Endothelial cell (in vitro differentiated cells): ENCODE measurements around the gene ANKRD2. TPM values are rescaled to one million over a fixed set of nuclear protein-coding genes. Genes with fewer than 3 reads are reported as not detected.
"Not testable (repeated sequence)": the region's sequence is repeated elsewhere in the genome, so short reads cannot be mapped to it uniquely, and the experiment has no call there.

Experiments
- DNase-seq: peaks from one replicate; pipeline ENCODE4 v3.0.0; 2021; ENCODE audit warnings: low spot score
- H3K27ac Mint-ChIP-seq: one replicate; pipeline ENCODE4 v1.8.0; 2021; ENCODE audit warnings: mixed read lengths, inconsistent platforms; ENCODE audit not compliant: unreplicated experiment
- H3K27me3 Mint-ChIP-seq: one replicate; pipeline ENCODE4 v1.8.0; 2021; ENCODE audit warnings: mild to moderate bottlenecking, moderate library complexity, mixed read lengths, inconsistent platforms; ENCODE audit not compliant: unreplicated experiment
- H3K36me3 Mint-ChIP-seq: one replicate; pipeline ENCODE4 v1.8.0; 2021; ENCODE audit warnings: mild to moderate bottlenecking, low read depth, mixed read lengths, inconsistent platforms; ENCODE audit not compliant: unreplicated experiment
- H3K4me1 Mint-ChIP-seq: one replicate; pipeline ENCODE4 v1.8.0; 2021; ENCODE audit warnings: mild to moderate bottlenecking, mixed read lengths, inconsistent platforms; ENCODE audit not compliant: unreplicated experiment
- H3K4me3 Mint-ChIP-seq: one replicate; pipeline ENCODE4 v1.8.0; 2021; ENCODE audit warnings: mild to moderate bottlenecking, mixed read lengths, inconsistent platforms; ENCODE audit not compliant: unreplicated experiment
- H3K9me3 Mint-ChIP-seq: one replicate; pipeline ENCODE4 v1.8.0; 2021; ENCODE audit warnings: mixed read lengths, inconsistent platforms; ENCODE audit not compliant: unreplicated experiment
- CTCF ChIP-seq: fragments of 200-600 bp; sonication (generic); IDR thresholded peaks from one replicate; pipeline ENCODE4 v1.5.0; 2021; ENCODE audit warnings: antibody characterized with exemption; ENCODE audit not compliant: unreplicated experiment
- total RNA-seq: library from RNA; stranded (reverse); fragmentation: NEBNext Ultra II Directional; extraction: Animal tissue kit (Norgen Biotek cat#: 25700); gene quantifications from one replicate; pipeline ENCODE4 v1.2.1, GENCODE V29; 2021; ENCODE audit not compliant: unreplicated experiment

ANKRD2 gene
- total RNA-seq, 1 donor from 2014 or later, result 0.33 TPM

DNA sequence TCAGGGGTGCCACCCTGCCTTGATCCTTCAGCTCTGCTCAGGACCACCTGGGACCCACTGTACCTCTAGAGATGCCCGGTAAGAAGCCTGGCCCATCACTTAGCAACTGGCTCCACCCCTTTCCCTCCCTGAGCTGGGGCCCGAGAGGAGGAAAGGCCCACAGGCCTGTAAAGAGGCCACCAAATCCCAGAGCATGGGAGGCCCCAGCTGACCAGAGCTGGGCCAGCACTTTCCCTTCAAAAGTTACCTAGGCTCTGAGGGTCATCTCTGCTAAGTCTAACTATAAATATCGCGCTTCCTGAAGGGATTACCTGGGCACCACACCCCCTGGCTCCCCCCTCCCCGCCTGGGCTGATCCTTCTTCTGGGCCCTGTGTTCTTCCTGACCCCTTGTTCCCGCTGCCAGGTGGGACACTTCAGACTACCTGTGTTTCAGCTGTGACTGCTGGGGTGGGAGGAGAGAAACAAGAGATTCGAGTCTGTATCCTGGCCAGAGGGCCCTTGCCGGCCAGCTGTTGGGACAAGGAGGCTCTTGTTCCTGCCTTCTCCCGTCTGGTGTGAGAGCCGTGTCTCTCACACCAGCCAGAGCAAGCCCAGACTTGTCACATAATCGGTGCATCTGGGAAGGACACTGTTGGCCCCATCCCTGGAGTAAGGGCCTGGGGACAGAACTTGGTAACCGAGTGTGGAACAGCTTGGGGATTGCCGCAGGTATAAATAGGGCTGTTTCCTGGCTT is 22.8 kb upstream of the ANKRD2 start:
- Mint-ChIP-seq H3K4me3 (peak overlapping the region; percentile 23), H3K36me3 (peaks cover 4% of the 10 kb centered on the region), H3K9me3 (no peaks in the 10 kb centered on the region), H3K27ac (peak overlapping the region; percentile 88), H3K27me3 (peaks cover 8% of the 10 kb centered on the region), H3K4me1 (peaks cover 59% of the 10 kb centered on the region)
- no peak for TF ChIP-seq CTCF
- DNase-seq, result no peak

GRCh38 chr10:97550336-97551149 is 22.0 kb upstream of the ANKRD2 start:
- Mint-ChIP-seq H3K27ac (peak overlapping the region; percentile 84), H3K9me3 (no peaks in the 10 kb centered on the region), H3K27me3 (peaks cover 6% of the 10 kb centered on the region), H3K36me3 (peaks cover 4% of the 10 kb centered on the region), H3K4me3 (no peak overlapping the region), H3K4me1 (peaks cover 53% of the 10 kb centered on the region)
- no peak for DNase-seq
- no peak for TF ChIP-seq CTCF

GRCh38 chr10:97551271-97551670 is 21.3 kb upstream of the ANKRD2 start:
- TF ChIP-seq CTCF, result no peak
- peak overlapping the region; percentile 36 for H3K27ac Mint-ChIP-seq
- peaks cover 4% of the 10 kb centered on the region for H3K36me3 Mint-ChIP-seq
- no peaks in the 10 kb centered on the region for H3K9me3 Mint-ChIP-seq
- H3K4me3 Mint-ChIP-seq, result no peak overlapping the region
- peaks cover 6% of the 10 kb centered on the region for H3K27me3 Mint-ChIP-seq
- peaks cover 52% of the 10 kb centered on the region for H3K4me1 Mint-ChIP-seq
- no peak for DNase-seq

DNA sequence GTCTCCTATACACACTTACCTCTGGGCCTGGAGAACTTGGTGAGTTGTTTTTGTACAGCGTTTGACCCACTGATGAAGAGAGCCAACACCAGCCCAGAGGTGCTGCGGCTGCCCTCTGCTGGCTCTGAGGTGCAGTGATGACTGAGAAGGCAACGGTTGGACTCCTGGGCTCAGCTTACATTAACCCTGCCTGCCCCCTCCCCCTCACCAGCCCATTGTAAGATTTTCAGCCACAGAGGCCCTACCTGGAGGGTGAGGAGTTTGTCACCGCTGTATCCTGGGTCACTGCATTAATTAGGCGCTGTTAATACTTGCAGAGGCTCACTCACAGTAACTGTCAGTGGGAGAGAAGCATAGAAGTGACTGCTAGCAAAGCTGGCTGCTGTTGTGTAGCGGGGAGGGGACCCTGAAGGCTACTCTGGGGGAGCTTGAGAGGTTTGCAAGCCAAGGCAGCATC is 19.0 kb upstream of the ANKRD2 start:
- H3K36me3 Mint-ChIP-seq, result peaks cover 4% of the 10 kb centered on the region
- H3K4me3 Mint-ChIP-seq, result no peak overlapping the region
- peaks cover 31% of the 10 kb centered on the region for H3K4me1 Mint-ChIP-seq
- peak overlapping the region; percentile 75 for H3K27ac Mint-ChIP-seq
- H3K9me3 Mint-ChIP-seq, result no peaks in the 10 kb centered on the region
- peak; percentile 71 for DNase-seq
- peak; percentile 40 for TF ChIP-seq CTCF
- H3K27me3 Mint-ChIP-seq, result peaks cover 4% of the 10 kb centered on the region

- H3K27ac Mint-ChIP-seq, H3K27me3 Mint-ChIP-seq, H3K36me3 Mint-ChIP-seq, DNase-seq, H3K9me3 Mint-ChIP-seq, H3K4me3 Mint-ChIP-seq: not testable (repeated sequence)
- peaks cover 27% of the 10 kb centered on the region for H3K4me1 Mint-ChIP-seq
These were observed 18.2 kb upstream of the ANKRD2 start for GRCh38 chr10:97554336-97554735.

DNA sequence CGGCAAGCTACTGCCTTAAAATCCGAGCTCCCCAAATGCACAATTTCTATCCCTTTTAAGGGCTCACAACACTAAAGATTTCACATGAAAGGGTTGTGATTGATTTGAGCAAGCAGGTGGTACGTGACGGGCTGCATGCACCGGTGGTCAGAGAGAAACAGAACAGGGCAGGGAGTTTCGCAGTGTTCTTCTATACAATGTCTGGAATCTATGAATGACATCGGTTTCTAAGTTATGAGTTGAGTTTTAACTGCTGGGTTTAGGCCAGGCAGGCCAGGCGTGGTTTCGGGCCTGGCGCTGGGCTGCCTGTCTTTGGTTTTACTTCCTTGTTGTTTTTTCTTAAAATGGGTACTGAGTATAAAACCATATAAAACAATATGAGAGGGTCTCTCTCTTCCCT is 17.0 kb upstream of the ANKRD2 start:
- not testable (repeated sequence) for DNase-seq, H3K27ac Mint-ChIP-seq, H3K4me3 Mint-ChIP-seq, H3K36me3 Mint-ChIP-seq, H3K27me3 Mint-ChIP-seq, H3K9me3 Mint-ChIP-seq
- H3K4me1 Mint-ChIP-seq, result peaks cover 17% of the 10 kb centered on the region

GRCh38 chr10:97560731-97561381 is 11.7 kb upstream of the ANKRD2 start:
- H3K27ac Mint-ChIP-seq, result peak overlapping the region; percentile 21
- not testable (repeated sequence) for H3K9me3 Mint-ChIP-seq, DNase-seq, H3K4me3 Mint-ChIP-seq, H3K27me3 Mint-ChIP-seq, H3K36me3 Mint-ChIP-seq
- peaks cover 36% of the 10 kb centered on the region for H3K4me1 Mint-ChIP-seq
